Prostate gland (tissue), 2 donors: ENCODE results near the gene MLLT11. TPM values are rescaled to one million over a fixed set of nuclear protein-coding genes. Genes with fewer than 3 reads are reported as not detected.

Experiments used
- DNase-seq: peaks from one replicate; pipeline ENCODE4 v3.0.0-alpha.2; 2019; ENCODE audit warnings: low spot score
- H3K27ac ChIP-seq, 2 donors: fragments of 200-600 bp; sonication (generic); 2 replicates each; pipeline ENCODE4 v1.5.1; 2017 to 2019
- H3K27me3 ChIP-seq: fragments of 200-600 bp; sonication (generic); replicated peaks from 2 replicates; pipeline ENCODE4 v1.5.1; 2019; ENCODE audit not compliant: insufficient read depth
- H3K36me3 ChIP-seq, 2 donors: fragments of 200-600 bp; sonication (generic); 1 replicate in 1 of 2; 2 replicates in 1 of 2; pipeline versions ENCODE4 v1.5.1 to v1.8.1; 2017 to 2019
- H3K4me1 ChIP-seq: fragments of 200-600 bp; sonication (generic); replicated peaks from 2 replicates; pipeline ENCODE4 v1.5.1; 2019
- H3K4me3 ChIP-seq, 2 donors: fragments of 200-600 bp; sonication (generic); 2 replicates each; pipeline ENCODE4 v1.5.1; 2017 to 2019
- H3K9me3 ChIP-seq: fragments of 200-600 bp; sonication (generic); 2 replicates; pipeline ENCODE4 v1.5.1; 2017
- CTCF ChIP-seq, 4 experiments: fragments of 200-600 bp in 2 of 4; fragments of 450-650 bp in 2 of 4; sonication (generic) in 2 of 4; IDR thresholded peaks; 1 replicate in 3 of 4; 2 replicates in 1 of 4; pipeline ENCODE4 v1.5.1; 2016 to 2019; ENCODE audit warnings: antibody characterized with exemption in 4 of 4, mild to moderate bottlenecking in 2 of 4, moderate library complexity in 2 of 4
- POLR2A ChIP-seq: fragments of 450-650 bp; IDR thresholded peaks from one replicate; pipeline ENCODE4 v1.6.1; 2016; ENCODE audit warnings: antibody characterized with exemption, mild to moderate bottlenecking
- POLR2AphosphoS5 ChIP-seq: sonication (generic); formaldehyde crosslinking; IDR thresholded peaks from one replicate; pipeline ENCODE4 v1.6.1; 2017; ENCODE audit warnings: antibody characterized with exemption
- WGBS: methylation state at CpG from one replicate; pipeline ENCODE4 v1.1.5; 2018; 5-methylcytosine and 5-hydroxymethylcytosine counted together
- intact Hi-C: fragments of 100-400 bp; cut with DNase I; formaldehyde crosslinking; loops from one replicate; pipeline ENCODE4 v1.14.2; 2022
- total RNA-seq, 2 donors: library from RNA; depleted of rRNA; stranded (reverse); fragments of >200 nt; gene quantifications; one replicate each; pipeline ENCODE4 v1.1.0, GENCODE V29; 2016

The MLLT11 gene
- total RNA-seq, 2 donors from 2014 or later = 0.64 to 1.9 TPM

DNA sequence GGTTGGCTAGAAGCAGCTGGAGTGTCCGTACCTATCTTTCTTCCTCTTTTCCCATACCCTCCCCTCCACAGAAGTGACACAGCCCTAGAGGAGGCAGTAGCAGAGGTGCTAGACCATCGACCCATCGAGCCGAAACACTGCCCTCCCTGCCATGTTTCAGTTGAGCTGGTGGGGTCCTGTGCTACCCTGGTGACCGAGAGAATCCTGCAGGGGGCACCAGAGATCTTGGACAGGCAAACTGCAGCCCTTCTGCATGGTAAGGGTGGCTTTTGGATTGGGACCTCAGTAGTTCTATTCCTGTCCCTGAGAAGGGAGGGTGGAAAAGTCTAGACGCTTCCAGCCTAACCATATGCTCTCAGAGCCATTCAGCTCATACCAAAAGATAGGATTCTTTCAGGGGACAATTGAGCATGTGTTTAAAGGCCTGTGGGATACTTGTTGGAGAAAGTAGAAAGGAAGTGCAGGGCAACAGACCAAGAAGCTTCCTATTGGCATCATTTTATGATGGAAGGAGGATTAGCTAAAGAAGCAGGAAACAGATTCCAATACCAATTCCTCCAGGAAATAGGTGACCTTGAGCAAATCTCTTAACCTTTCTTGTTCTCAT lies 35.6 kb upstream of the MLLT11 start:
- no peaks in the 10 kb centered on the region for H3K27me3 ChIP-seq
- no peaks in the 10 kb centered on the region for H3K9me3 ChIP-seq
- 21% methylated on average over 6 of the region's 6 CpGs for WGBS
- no peak overlapping the region for H3K27ac ChIP-seq
- TF ChIP-seq POLR2AphosphoS5 (peak; percentile 68), POLR2A (no peak), CTCF (IDR thresholded peaks at IDR 0.05) (peak; percentile 29 to 75 (median 69))
- no peak overlapping the region for H3K4me3 ChIP-seq
- H3K36me3 ChIP-seq = peaks cover 4 to 16% of the 10 kb centered on the region in 2 donors
- peak; percentile 84 for DNase-seq
- H3K4me1 ChIP-seq = no peaks in the 10 kb centered on the region
- intact Hi-C loops = loop anchor here (5.0 kb wide), 1 partner anchor 133 kb away; the partner anchor contains the start of gene TNFAIP8L2

DNA sequence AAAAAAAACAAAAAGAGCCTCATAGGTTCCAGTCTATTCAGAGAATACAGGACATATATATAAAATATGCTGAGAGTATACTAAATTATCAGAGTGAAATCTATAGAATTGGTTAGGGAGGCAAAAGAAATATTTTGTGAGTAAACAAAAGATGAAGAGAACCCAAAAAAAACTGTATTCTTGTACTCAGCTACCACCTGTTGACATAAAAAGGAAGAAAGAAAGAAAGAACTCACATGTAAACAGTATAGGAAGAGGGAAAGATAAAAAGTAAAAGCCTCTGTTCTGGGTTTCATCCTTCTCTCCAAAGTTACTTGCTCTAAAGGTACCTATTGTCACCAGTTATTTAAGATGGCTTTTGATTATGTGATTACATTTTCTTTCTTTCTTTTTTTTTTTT lies 33.7 kb upstream of the MLLT11 start:
- H3K36me3 ChIP-seq = peaks cover 4 to 28% of the 10 kb centered on the region in 2 donors
- H3K27ac ChIP-seq = no peak overlapping the region
- no peak for DNase-seq
- TF ChIP-seq POLR2A (no peak), CTCF (IDR thresholded peaks at IDR 0.05) (no peak), POLR2AphosphoS5 (no peak)
- H3K27me3 ChIP-seq = no peaks in the 10 kb centered on the region
- H3K9me3 ChIP-seq = no peaks in the 10 kb centered on the region
- H3K4me3 ChIP-seq = no peak overlapping the region
- H3K4me1 ChIP-seq = no peaks in the 10 kb centered on the region
- intact Hi-C loops = no loop called here

GRCh38 chr1:151032164-151032563 lies 28.0 kb upstream of the MLLT11 start:
- H3K36me3 ChIP-seq = peaks cover 1 to 25% of the 10 kb centered on the region in 2 donors
- intact Hi-C loops = no loop called here
- no peak for DNase-seq
- WGBS = 97% methylated on average over 8 of the region's 8 CpGs
- H3K27ac ChIP-seq = no peak overlapping the region
- H3K9me3 ChIP-seq = no peaks in the 10 kb centered on the region
- no peaks in the 10 kb centered on the region for H3K27me3 ChIP-seq
- no peak overlapping the region for H3K4me3 ChIP-seq
- TF ChIP-seq POLR2A (no peak), POLR2AphosphoS5 (no peak), CTCF (IDR thresholded peaks at IDR 0.05) (no peak)
- no peaks in the 10 kb centered on the region for H3K4me1 ChIP-seq

- intact Hi-C loops = no loop called here
- TF ChIP-seq POLR2AphosphoS5 (no peak), CTCF (IDR thresholded peaks at IDR 0.05) (no peak), POLR2A (no peak)
- Histone ChIP-seq H3K36me3 (peaks cover 0 to 10% of the 10 kb centered on the region in 2 donors), H3K4me1 (no peaks in the 10 kb centered on the region), H3K27ac (peak overlapping the region in 1 of 2 donors; percentile 6), H3K4me3 (no peak overlapping the region), H3K27me3 (no peaks in the 10 kb centered on the region), H3K9me3 (no peaks in the 10 kb centered on the region)
- 88% methylated on average over 3 of the region's 3 CpGs for whole genome bisulfite sequencing
- DNase-seq = no peak
Measured at GRCh38 chr1:151035167-151035566, 25.0 kb upstream of the MLLT11 start.

- Histone ChIP-seq H3K4me1 (no peaks in the 10 kb centered on the region), H3K9me3 (no peaks in the 10 kb centered on the region), H3K27me3 (no peaks in the 10 kb centered on the region), H3K27ac (peak within 1 kb of the TSS in 1 of 2 donors; percentile 43), H3K4me3 (peak within 1 kb of the TSS in 1 of 2 donors; percentile 20), H3K36me3 (no peaks in the 10 kb centered on the region)
- intact Hi-C loops = no loop called here
- 40% methylated on average over 2 of the region's 2 CpGs for WGBS
- peak; percentile 22 for DNase-seq
- no peak for TF ChIP-seq POLR2AphosphoS5
- no peak for TF ChIP-seq POLR2A
- no peak for TF ChIP-seq CTCF (IDR thresholded peaks at IDR 0.05)
Measured at GRCh38 chr1:151036356-151036755, 23.8 kb upstream of the MLLT11 start, which contains the start of gene BNIPL. TSS of gene BNIPL (plus strand) at chr1:151036586. CDS start at chr1:151036726, 140 bp downstream.
